Right lobe of liver (tissue), 6 donors: ENCODE data around the gene PLA2G7. TPM values are rescaled to one million over a fixed set of nuclear protein-coding genes. Genes with fewer than 3 reads are reported as not detected.

ENCODE experiments used
- ATAC-seq, 4 donors: fragments of 200-7000 bp; cut with Tn5 transposase; one replicate each; pipeline ENCODE4 v1.9.1; 2020; ENCODE audit warnings: mild to moderate bottlenecking in 4 of 4, moderate library complexity in 4 of 4
- DNase-seq, 3 donors: peaks; one replicate each; pipeline ENCODE4 v3.0.0-alpha.2; 2020
- H3K27ac ChIP-seq, 3 donors: fragments of 200-600 bp; one replicate each; pipeline ENCODE4 v1.8.0; 2022
- H3K27me3 ChIP-seq, 2 donors: fragments of 200-600 bp; one replicate each; pipeline ENCODE4 v1.8.0; 2022
- H3K36me3 ChIP-seq, 4 donors: fragments of 200-600 bp; sonication (generic) in 1 of 4; one replicate each; pipeline versions ENCODE4 v1.5.1 to v1.8.0; 2017 to 2022; ENCODE audit warnings: control low read depth in 1 of 4
- H3K4me1 ChIP-seq, 4 donors: fragments of 200-600 bp; sonication (generic) in 1 of 4; one replicate each; pipeline versions ENCODE4 v1.5.1 to v1.8.0; 2017 to 2022; ENCODE audit warnings: control low read depth in 1 of 4
- H3K4me3 ChIP-seq, 3 donors: fragments of 200-600 bp; one replicate each; pipeline ENCODE4 v1.8.0; 2022
- H3K9me3 ChIP-seq, 4 donors: fragments of 200-600 bp; sonication (generic) in 1 of 4; one replicate each; pipeline versions ENCODE4 v1.5.1 to v1.8.0; 2017 to 2022; ENCODE audit warnings: control low read depth in 1 of 4
- POLR2A ChIP-seq: fragments of 450-650 bp; IDR thresholded peaks from one replicate; pipeline ENCODE4 v1.6.1; 2017; ENCODE audit warnings: antibody characterized with exemption, mild to moderate bottlenecking
- WGBS: methylation state at CpG from one replicate; pipeline ENCODE4 v1.1.6; 2018; ENCODE audit warnings: low coverage, low lambda C conversion rate; ENCODE audit not compliant: insufficient coverage; ENCODE audit errors: missing lambda C conversion rate; 5-methylcytosine and 5-hydroxymethylcytosine counted together
- intact Hi-C, 2 donors: fragments of 100-400 bp; cut with DNase I; formaldehyde crosslinking; loops; one replicate each; pipeline versions ENCODE4 v1.11.2 to v1.14.1; 2022
- total RNA-seq, 6 experiments: library from RNA; depleted of rRNA in 2 of 6; stranded (reverse); fragments of >200 nt in 2 of 6; fragmentation: NEBNext Ultra II Directional in 3 of 6; extraction: Animal tissue kit (Norgen Biotek cat#: 25700) in 3 of 6; gene quantifications; one replicate each; pipeline versions ENCODE4 v1.1.0 to v1.2.4, GENCODE V29; 2016 to 2023
- TF ChIP-seq, protein P1 (sequence below), 4 donors: fragments of 200-600 bp in 3 of 4; fragments of 450-650 bp in 1 of 4; IDR thresholded peaks; one replicate each; pipeline versions ENCODE4 v1.5.1 to v1.8.0; 2016 to 2022; ENCODE audit warnings: antibody characterized with exemption in 4 of 4, mild to moderate bottlenecking in 2 of 4
- donor health status: DM: no; HTN: yes; CAD: no.
- donor health status: DM: no; HTN: no; CAD: no.
- donor health status: DM: no; HTN: no; CAD: no.
- donor health status: DM: no; HTN: yes; CAD: no.
- donor health status: DM: no; HTN: yes; CAD: no.

PLA2G7 gene
- total RNA-seq, 6 experiments from 2014 or later = 0.92 to 7.4 (median 1.6) TPM

DNA sequence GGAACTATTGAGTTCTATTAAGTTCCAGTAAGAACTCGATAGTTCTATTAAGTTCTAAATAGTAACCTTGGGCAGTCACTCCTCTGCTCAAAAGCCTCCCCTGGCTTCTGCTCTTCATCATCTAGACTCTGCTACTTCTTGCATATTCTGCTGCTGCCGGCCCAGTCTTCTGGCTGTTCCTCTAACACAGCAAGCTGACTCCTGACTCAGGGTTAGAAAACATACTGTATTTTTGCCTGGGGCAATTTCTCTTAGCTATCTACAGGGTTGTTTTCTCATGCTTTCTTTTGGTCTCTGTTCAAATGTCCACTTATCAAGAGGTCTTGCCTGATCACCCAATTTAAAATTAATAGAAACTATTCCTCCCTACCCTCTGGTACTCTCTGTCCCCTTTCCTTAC is 67.8 kb downstream of the PLA2G7 start:
- no peaks in the 10 kb centered on the region for H3K9me3 ChIP-seq
- intact Hi-C loops = no loop called here
- H3K27ac ChIP-seq = no peak overlapping the region
- H3K27me3 ChIP-seq = no peaks in the 10 kb centered on the region
- TF ChIP-seq, protein P1, sequence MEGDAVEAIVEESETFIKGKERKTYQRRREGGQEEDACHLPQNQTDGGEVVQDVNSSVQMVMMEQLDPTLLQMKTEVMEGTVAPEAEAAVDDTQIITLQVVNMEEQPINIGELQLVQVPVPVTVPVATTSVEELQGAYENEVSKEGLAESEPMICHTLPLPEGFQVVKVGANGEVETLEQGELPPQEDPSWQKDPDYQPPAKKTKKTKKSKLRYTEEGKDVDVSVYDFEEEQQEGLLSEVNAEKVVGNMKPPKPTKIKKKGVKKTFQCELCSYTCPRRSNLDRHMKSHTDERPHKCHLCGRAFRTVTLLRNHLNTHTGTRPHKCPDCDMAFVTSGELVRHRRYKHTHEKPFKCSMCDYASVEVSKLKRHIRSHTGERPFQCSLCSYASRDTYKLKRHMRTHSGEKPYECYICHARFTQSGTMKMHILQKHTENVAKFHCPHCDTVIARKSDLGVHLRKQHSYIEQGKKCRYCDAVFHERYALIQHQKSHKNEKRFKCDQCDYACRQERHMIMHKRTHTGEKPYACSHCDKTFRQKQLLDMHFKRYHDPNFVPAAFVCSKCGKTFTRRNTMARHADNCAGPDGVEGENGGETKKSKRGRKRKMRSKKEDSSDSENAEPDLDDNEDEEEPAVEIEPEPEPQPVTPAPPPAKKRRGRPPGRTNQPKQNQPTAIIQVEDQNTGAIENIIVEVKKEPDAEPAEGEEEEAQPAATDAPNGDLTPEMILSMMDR (IDR thresholded peaks at IDR 0.05) = no peak
- H3K4me1 ChIP-seq = no peaks in the 10 kb centered on the region
- ATAC-seq = no peak
- H3K4me3 ChIP-seq = no peak overlapping the region
- H3K36me3 ChIP-seq = peaks cover 0 to 35% (median 2%) of the 10 kb centered on the region in 4 donors
- WGBS = 88% methylated on average over 2 of the region's 2 CpGs
- DNase-seq = no peak

DNA sequence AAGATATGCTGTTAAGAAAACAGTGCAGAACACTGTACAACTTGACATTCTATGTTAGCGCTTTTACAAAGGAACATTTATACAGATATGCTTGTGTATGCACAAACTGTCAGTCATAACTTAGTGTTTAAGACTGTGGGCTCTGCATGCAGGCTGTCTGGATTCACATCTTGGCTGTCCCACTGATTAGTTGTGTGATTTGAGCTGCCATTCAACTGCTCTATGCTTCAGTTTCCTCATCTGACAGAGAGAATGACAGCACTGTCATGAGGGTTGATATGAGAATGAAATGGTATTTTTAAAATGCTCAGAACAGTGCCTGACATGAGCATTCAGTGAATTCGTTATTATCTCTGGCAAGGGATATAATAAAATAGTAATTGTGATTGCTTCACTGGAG is 73.7 kb downstream of the PLA2G7 start:
- Histone ChIP-seq H3K27ac (no peak overlapping the region), H3K36me3 (peaks cover 0 to 28% (median 2%) of the 10 kb centered on the region in 4 donors), H3K4me1 (peaks cover 0 to 11% (median 0%) of the 10 kb centered on the region in 4 donors), H3K27me3 (no peaks in the 10 kb centered on the region), H3K4me3 (no peak overlapping the region), H3K9me3 (no peaks in the 10 kb centered on the region)
- TF ChIP-seq POLR2A = no peak
- TF ChIP-seq, protein P1 (IDR thresholded peaks at IDR 0.05) = no peak
- no peak for ATAC-seq
- DNase-seq = no peak
- WGBS = 47% methylated on average over 1 of the region's 2 CpGs
- intact Hi-C loops = no loop called here

DNA sequence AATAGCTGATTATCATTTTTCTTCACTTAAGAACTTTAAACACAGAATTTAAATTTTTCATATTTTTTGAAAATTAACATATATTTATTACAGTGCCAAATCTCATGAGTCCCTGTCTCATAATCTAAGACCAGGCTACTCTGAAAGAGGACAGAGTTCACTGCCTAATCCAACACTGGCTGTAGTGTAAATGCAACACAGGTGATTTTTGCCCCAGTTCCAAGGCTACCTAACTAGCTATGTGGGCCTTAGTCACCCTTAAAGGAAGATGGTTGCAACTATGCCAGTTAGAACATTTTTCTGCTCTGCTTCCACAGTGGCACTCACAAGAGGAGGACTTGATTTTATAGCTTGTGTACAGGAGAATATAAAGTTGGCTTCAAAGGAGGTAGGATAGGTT is 77.5 kb downstream of the PLA2G7 start:
- H3K4me3 ChIP-seq = no peak overlapping the region
- peak in 3 of 4 donors; percentile 10 to 58 (median 52) for ATAC-seq
- intact Hi-C loops = no loop called here
- H3K9me3 ChIP-seq = no peaks in the 10 kb centered on the region
- DNase-seq = peak in 1 of 3 donors; percentile 43
- peaks cover 0 to 17% (median 0%) of the 10 kb centered on the region in 4 donors for H3K36me3 ChIP-seq
- peaks cover 0 to 20% (median 0%) of the 10 kb centered on the region in 4 donors for H3K4me1 ChIP-seq
- TF ChIP-seq, protein P1 (IDR thresholded peaks at IDR 0.05) = no peak
- TF ChIP-seq POLR2A = no peak
- H3K27ac ChIP-seq = no peak overlapping the region
- H3K27me3 ChIP-seq = no peaks in the 10 kb centered on the region

DNA sequence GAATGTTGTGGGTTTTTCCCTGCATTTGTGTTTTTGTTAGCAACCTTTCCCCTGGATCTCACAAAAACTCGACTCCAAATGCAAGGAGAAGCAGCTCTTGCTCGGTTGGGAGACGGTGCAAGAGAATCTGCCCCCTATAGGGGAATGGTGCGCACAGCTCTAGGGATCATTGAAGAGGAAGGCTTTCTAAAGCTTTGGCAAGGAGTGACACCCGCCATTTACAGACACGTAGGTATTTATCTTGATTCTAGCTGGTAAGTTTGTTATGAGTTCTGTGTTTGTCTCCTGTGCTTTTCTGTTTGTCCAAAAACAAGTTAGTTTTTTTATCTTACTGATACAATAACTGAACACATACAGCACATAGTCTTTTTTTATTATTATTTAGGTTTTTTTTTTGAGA is 79.4 kb downstream of the PLA2G7 start:
- no peaks in the 10 kb centered on the region for H3K27me3 ChIP-seq
- WGBS = 70% methylated on average over 6 of the region's 6 CpGs
- no peaks in the 10 kb centered on the region for H3K9me3 ChIP-seq
- H3K27ac ChIP-seq = no peak overlapping the region
- intact Hi-C loops = no loop called here
- peaks cover 0 to 14% (median 0%) of the 10 kb centered on the region in 4 donors for H3K36me3 ChIP-seq
- no peak for ATAC-seq
- TF ChIP-seq, protein P1 (IDR thresholded peaks at IDR 0.05) = peak in 2 of 4 donors; percentile 15 to 27
- TF ChIP-seq POLR2A = no peak
- H3K4me3 ChIP-seq = no peak overlapping the region
- H3K4me1 ChIP-seq = peaks cover 0 to 14% (median 0%) of the 10 kb centered on the region in 4 donors
- DNase-seq = no peak

Other genes with a start within 250 kb of the PLA2G7 start
- gene RCAN2, start 243.9 kb downstream of the PLA2G7 start, total RNA-seq = 1 to 10 TPM in 5 of 6 experiments, under 1 TPM in 1; 0.77 to 4.5 (median 1.9) TPM
- 10 to 100 TPM; 21.2 to 59.7 (median 37.2) TPM for gene CYP39A1, start 82.6 kb downstream of the PLA2G7 start, total RNA-seq
- 10 to 100 TPM in 5 of 6 experiments, 1 to 10 TPM in 1; 8.8 to 21.0 (median 14.2) TPM for gene SLC25A27, start 82.4 kb downstream of the PLA2G7 start, total RNA-seq
- gene TDRD6, start 47.5 kb downstream of the PLA2G7 start, total RNA-seq = 1 to 10 TPM in 2 of 6 experiments, under 1 TPM in 4; 0.13 to 1.4 (median 0.72) TPM
- not detected for gene ANKRD66, start 11.6 kb upstream of the PLA2G7 start, total RNA-seq
- gene MEP1A, start 58.0 kb upstream of the PLA2G7 start, total RNA-seq = under 1 TPM in 2 of 6 experiments, not detected in 4; 0.07 to 0.18 TPM
- 10 to 100 TPM in 3 of 6 experiments, 1 to 10 TPM in 3; 6.5 to 14.6 (median 10.7) TPM for gene ADGRF5, start 186.6 kb upstream of the PLA2G7 start, total RNA-seq